DOHH2 (cell line): ENCODE results near the gene PPP1R7.

ENCODE experiments used
- CTCF ChIP-seq: fragments of 200-600 bp; sonication (generic); IDR thresholded peaks from one replicate; pipeline ENCODE4 v1.5.1; 2014; ENCODE audit warnings: antibody characterized with exemption, mild to moderate bottlenecking, low read depth, low read length; ENCODE audit not compliant: poor library complexity, severe bottlenecking
- EZH2phosphoT487 ChIP-seq: fragments of 200-600 bp; sonication (generic); IDR thresholded peaks from 2 replicates; pipeline ENCODE4 v1.6.1; 2017; ENCODE audit warnings: borderline replicate concordance, mild to moderate bottlenecking, antibody characterized with exemption, low read length, moderate library complexity, mixed read lengths

- no peak for TF ChIP-seq EZH2phosphoT487
- TF ChIP-seq CTCF: no peak
Measured at GRCh38 chr2:241116606-241117560, 33.4 kb upstream of the PPP1R7 start.
